K562 (cell line): ENCODE results near the gene TRDMT1. TPM values are rescaled to one million over a fixed set of nuclear protein-coding genes. Genes with fewer than 3 reads are reported as not detected.

Experiments used
- CBX8 ChIP-seq: fragments of 200-600 bp; sonication (generic); IDR thresholded peaks from 2 replicates; pipeline ENCODE4 v1.6.1; 2012; ENCODE audit warnings: borderline replicate concordance, mixed run types, low read depth, mild to moderate bottlenecking, moderate library complexity, mixed read lengths, low read length, control low read depth, inconsistent platforms; ENCODE audit not compliant: poor library complexity, severe bottlenecking; ENCODE audit errors: extremely low read depth
- CREBBP ChIP-seq: IDR thresholded peaks from one replicate; pipeline ENCODE4 v1.6.1; 2012; ENCODE audit warnings: low read depth, mild to moderate bottlenecking, control low read depth, inconsistent platforms, low read length
- FOXA3 ChIP-seq, 2 experiments: fragments of 450-650 bp in 1 of 2; sonication (generic) in 1 of 2; formaldehyde crosslinking; IDR thresholded peaks in 1 of 2; conservative IDR thresholded peaks in 1 of 2; 2 replicates each; pipeline versions ENCODE4 v1.4.0 to v1.8.0; 2020 to 2022; ENCODE audit warnings: mild to moderate bottlenecking in 2 of 2, missing genetic modification reagents in 1 of 2
- GABPB2 ChIP-seq: fragments of 250-450 bp; sonication (Bioruptor Pico); conservative IDR thresholded peaks from 2 replicates; pipeline ENCODE4 v1.5.1; 2021; ENCODE audit warnings: mild to moderate bottlenecking
- KAT2B ChIP-seq: IDR thresholded peaks from one replicate; pipeline ENCODE4 v1.6.1; 2012; ENCODE audit warnings: low read depth, mild to moderate bottlenecking, control low read depth, inconsistent platforms, low read length, moderate library complexity
- ZNF408 ChIP-seq: fragments of 250-450 bp; sonication (Bioruptor Pico); IDR thresholded peaks from 2 replicates; pipeline ENCODE4 v1.4.0; 2020; ENCODE audit warnings: low read depth, mild to moderate bottlenecking, moderate library complexity
- ZNF76 ChIP-seq: fragments of 250-450 bp; sonication (Bioruptor Pico); IDR thresholded peaks from 2 replicates; pipeline ENCODE4 v1.4.0; 2020; ENCODE audit warnings: mild to moderate bottlenecking, moderate library complexity, borderline replicate concordance
- ZNF77 ChIP-seq: fragments of 250-450 bp; sonication (Bioruptor Pico); IDR thresholded peaks from 2 replicates; pipeline ENCODE4 v1.5.0; 2020
- polyA plus RNA-seq, 8 experiments: library from polyadenylated mRNA; depleted of rRNA in 4 of 8; stranded (reverse) in 5 of 8; unstranded in 3 of 8; fragments of >200 nt; fragmentation: Nextera tagmentation in 2 of 8; fragmentation: Illumina TruSeq in 1 of 8; extraction: Ambion mirVana in 2 of 8; extraction: Trizol in 1 of 8; gene quantifications; 2 replicates each; pipeline versions ENCODE4 v1.2.1 to v1.2.3, GENCODE V29; 2011 to 2014; ENCODE audit warnings: inconsistent platforms in 1 of 8, missing spikeins in 1 of 8
- total RNA-seq, 7 experiments: library from RNA; depleted of rRNA in 6 of 7; stranded (reverse); fragments of >200 nt in 6 of 7; fragmentation: Illumina TruSeq in 2 of 7; extraction: Trizol in 2 of 7; gene quantifications; 2 replicates each; pipeline versions ENCODE4 v1.2.1 to v1.2.3, GENCODE V29; 2011 to 2021; ENCODE audit warnings: low replicate concordance in 1 of 7
- TF ChIP-seq, protein P1 (sequence below): fragments of 250-450 bp; sonication (Bioruptor Pico); IDR thresholded peaks from 2 replicates; pipeline ENCODE4 v1.6.1; 2021; ENCODE audit warnings: mild to moderate bottlenecking
- TF ChIP-seq, protein P2 (sequence below): fragments of 250-450 bp; sonication (Bioruptor Pico); IDR thresholded peaks from 2 replicates; pipeline ENCODE4 v1.5.1; 2021; ENCODE audit warnings: mild to moderate bottlenecking

The TRDMT1 gene
- total and polyA plus RNA-seq, 9 of the 15 experiments (the other 6 are each of a cell fraction or from before 2014, with no cell fraction given): 5.4 to 12.6 (median 9.3) TPM

DNA sequence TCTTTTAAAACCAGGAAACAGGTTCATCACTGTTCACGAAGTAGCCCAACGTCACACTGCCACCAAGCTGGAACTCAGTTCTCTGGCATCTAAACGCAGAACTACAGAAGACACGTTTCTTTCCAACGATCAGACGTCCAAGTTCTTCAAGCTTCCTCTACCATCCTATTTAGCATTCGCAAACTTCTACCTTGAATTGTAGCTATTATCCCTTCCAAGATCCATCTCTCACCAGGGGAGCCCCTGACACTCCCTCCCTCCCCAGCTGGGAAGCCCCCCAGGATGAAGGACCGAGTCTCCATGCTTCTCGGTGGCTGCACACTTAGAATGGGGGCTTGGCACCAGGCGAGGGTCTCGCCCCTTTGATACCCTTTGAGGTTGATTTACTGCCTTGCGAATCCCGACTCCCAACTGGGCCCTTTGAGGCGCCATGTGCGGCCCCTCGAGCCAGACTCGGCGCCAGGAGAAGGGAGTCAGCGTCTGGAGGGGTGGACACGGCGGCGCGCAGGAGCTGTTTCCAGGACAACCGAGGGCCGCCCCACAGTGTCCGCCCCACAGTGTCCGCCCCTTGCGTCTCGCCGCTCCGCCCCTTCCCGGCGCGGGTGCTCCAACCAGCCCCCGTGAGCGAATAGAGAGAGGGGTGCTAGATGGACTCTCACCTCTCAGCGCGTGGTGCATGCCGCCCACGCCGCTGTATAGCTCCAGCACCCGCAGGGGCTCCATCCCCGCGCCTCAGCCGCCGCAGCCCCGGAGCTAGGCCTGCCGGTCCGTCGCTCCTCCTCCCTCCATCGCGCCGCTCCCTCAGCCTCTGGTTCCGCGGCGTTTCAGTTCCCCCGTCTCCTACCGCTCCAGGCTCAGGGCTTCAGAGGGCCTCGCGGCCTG lies at the start of gene TRDMT1 (continued):
- no peak; a peak in 1 of 4 replicates for TF ChIP-seq FOXA3 (CRISPR knock-in tag; conservative IDR thresholded peaks at IDR 0.05 in 1 of 2, IDR thresholded peaks at IDR 0.05 in 1 of 2)
- TF ChIP-seq, protein P1, sequence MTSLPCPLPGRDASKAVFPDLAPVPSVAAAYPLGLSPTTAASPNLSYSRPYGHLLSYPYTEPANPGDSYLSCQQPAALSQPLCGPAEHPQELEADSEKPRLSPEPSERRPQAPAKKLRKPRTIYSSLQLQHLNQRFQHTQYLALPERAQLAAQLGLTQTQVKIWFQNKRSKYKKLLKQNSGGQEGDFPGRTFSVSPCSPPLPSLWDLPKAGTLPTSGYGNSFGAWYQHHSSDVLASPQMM (CRISPR knock-in tag): no peak
- no peak for TF ChIP-seq CBX8
- TF ChIP-seq, protein P2, sequence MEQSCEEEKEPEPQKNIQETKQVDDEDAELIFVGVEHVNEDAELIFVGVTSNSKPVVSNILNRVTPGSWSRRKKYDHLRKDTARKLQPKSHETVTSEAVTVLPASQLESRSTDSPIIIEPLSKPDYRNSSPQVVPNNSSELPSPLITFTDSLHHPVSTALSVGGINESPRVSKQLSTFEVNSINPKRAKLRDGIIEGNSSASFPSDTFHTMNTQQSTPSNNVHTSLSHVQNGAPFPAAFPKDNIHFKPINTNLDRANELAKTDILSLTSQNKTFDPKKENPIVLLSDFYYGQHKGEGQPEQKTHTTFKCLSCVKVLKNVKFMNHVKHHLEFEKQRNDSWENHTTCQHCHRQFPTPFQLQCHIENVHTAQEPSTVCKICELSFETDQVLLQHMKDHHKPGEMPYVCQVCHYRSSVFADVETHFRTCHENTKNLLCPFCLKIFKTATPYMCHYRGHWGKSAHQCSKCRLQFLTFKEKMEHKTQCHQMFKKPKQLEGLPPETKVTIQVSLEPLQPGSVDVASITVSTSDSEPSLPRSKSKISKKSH: no peak
- TF ChIP-seq ZNF77 (CRISPR knock-in tag): no peak
- no peak for TF ChIP-seq CREBBP
- no peak for TF ChIP-seq KAT2B
- TF ChIP-seq GABPB2 (CRISPR knock-in tag): no peak
- TF ChIP-seq ZNF76 (CRISPR knock-in tag): no peak
- no peak for TF ChIP-seq ZNF408 (CRISPR knock-in tag)
- TF ChIP-seq, all 486 proteins: peak for 186
